ENCODE measurements around the gene MAP4K3.

DNA sequence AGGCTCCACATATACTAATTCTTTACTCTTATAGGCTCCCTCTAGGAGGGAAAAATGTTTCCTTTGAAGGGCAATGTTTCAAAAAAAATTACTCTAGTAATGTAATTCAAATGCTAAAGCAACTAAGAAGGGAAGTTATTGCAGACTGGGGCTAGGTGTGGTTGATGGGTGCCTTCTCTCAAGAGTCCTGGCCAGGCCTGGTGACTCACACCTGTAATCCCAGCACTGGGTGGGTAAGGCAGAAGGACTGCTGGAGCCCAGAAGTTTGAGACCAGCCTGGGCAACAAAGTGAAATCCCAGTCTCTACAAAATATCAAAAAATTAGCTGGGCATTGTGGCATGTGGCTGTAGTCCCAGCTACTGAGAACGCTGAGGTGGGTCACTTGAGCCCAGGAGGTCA, 162.1 kb downstream of the MAP4K3 start:
- TF ChIP-seq ZNF521 (tag by site-specific recombination; IDR thresholded peaks at IDR 0.05) (no peak), ZNF501 (tag by site-specific recombination; IDR thresholded peaks at IDR 0.05) (no peak), ZNF707 (tag by site-specific recombination; IDR thresholded peaks at IDR 0.05) (no peak), SALL2 (tag by site-specific recombination; IDR thresholded peaks at IDR 0.05; ENCODE audit: borderline replicate concordance) (no peak), SCRT2 (tag by site-specific recombination; IDR thresholded peaks at IDR 0.05) (no peak)
- TF ChIP-seq, protein P1, sequence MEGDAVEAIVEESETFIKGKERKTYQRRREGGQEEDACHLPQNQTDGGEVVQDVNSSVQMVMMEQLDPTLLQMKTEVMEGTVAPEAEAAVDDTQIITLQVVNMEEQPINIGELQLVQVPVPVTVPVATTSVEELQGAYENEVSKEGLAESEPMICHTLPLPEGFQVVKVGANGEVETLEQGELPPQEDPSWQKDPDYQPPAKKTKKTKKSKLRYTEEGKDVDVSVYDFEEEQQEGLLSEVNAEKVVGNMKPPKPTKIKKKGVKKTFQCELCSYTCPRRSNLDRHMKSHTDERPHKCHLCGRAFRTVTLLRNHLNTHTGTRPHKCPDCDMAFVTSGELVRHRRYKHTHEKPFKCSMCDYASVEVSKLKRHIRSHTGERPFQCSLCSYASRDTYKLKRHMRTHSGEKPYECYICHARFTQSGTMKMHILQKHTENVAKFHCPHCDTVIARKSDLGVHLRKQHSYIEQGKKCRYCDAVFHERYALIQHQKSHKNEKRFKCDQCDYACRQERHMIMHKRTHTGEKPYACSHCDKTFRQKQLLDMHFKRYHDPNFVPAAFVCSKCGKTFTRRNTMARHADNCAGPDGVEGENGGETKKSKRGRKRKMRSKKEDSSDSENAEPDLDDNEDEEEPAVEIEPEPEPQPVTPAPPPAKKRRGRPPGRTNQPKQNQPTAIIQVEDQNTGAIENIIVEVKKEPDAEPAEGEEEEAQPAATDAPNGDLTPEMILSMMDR (tag by site-specific recombination; IDR thresholded peaks at IDR 0.05): no peak
- TF ChIP-seq, protein P2, sequence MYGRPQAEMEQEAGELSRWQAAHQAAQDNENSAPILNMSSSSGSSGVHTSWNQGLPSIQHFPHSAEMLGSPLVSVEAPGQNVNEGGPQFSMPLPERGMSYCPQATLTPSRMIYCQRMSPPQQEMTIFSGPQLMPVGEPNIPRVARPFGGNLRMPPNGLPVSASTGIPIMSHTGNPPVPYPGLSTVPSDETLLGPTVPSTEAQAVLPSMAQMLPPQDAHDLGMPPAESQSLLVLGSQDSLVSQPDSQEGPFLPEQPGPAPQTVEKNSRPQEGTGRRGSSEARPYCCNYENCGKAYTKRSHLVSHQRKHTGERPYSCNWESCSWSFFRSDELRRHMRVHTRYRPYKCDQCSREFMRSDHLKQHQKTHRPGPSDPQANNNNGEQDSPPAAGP (tag by site-specific recombination; IDR thresholded peaks at IDR 0.05): no peak
- TF ChIP-seq, protein P3, sequence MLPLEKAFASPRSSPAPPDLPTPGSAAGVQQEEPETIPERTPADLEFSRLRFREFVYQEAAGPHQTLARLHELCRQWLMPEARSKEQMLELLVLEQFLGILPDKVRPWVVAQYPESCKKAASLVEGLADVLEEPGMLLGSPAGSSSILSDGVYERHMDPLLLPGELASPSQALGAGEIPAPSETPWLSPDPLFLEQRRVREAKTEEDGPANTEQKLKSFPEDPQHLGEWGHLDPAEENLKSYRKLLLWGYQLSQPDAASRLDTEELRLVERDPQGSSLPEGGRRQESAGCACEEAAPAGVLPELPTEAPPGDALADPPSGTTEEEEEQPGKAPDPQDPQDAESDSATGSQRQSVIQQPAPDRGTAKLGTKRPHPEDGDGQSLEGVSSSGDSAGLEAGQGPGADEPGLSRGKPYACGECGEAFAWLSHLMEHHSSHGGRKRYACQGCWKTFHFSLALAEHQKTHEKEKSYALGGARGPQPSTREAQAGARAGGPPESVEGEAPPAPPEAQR (tag by site-specific recombination; IDR thresholded peaks at IDR 0.05): no peak
- TF ChIP-seq, protein P4, sequence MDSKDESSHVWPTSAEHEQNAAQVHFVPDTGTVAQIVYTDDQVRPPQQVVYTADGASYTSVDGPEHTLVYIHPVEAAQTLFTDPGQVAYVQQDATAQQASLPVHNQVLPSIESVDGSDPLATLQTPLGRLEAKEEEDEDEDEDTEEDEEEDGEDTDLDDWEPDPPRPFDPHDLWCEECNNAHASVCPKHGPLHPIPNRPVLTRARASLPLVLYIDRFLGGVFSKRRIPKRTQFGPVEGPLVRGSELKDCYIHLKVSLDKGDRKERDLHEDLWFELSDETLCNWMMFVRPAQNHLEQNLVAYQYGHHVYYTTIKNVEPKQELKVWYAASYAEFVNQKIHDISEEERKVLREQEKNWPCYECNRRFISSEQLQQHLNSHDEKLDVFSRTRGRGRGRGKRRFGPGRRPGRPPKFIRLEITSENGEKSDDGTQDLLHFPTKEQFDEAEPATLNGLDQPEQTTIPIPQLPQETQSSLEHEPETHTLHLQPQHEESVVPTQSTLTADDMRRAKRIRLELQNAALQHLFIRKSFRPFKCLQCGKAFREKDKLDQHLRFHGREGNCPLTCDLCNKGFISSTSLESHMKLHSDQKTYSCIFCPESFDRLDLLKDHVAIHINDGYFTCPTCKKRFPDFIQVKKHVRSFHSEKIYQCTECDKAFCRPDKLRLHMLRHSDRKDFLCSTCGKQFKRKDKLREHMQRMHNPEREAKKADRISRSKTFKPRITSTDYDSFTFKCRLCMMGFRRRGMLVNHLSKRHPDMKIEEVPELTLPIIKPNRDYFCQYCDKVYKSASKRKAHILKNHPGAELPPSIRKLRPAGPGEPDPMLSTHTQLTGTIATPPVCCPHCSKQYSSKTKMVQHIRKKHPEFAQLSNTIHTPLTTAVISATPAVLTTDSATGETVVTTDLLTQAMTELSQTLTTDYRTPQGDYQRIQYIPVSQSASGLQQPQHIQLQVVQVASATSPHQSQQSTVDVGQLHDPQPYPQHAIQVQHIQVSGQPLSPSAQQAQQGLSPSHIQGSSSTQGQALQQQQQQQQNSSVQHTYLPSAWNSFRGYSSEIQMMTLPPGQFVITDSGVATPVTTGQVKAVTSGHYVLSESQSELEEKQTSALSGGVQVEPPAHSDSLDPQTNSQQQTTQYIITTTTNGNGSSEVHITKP (tag by site-specific recombination; IDR thresholded peaks at IDR 0.05): no peak
